OCI-LY3 (cell line): ENCODE measurements around the gene CTDSPL.

Experiments
- H2AFZ ChIP-seq: fragments of 200-600, 300-600 bp; shearing (Covaris generic); 2 replicates; pipeline ENCODE4 v1.6.0; 2014; ENCODE audit warnings: antibody characterized with exemption, low read depth, low read length
- H3K27ac ChIP-seq: fragments of 200-600, 300-600 bp; sonication (generic); 2 replicates; pipeline ENCODE4 v1.5.1; 2014; ENCODE audit warnings: mild to moderate bottlenecking, low read length, moderate library complexity, mixed read lengths
- H3K27me3 ChIP-seq: fragments of 200-600, 300-600 bp; sonication (generic); 2 replicates; pipeline ENCODE4 v1.6.1; 2014; ENCODE audit warnings: low read depth, low read length, mixed read lengths
- H3K36me3 ChIP-seq: fragments of 200-600, 300-600 bp; sonication (generic); replicated peaks from 2 replicates; pipeline ENCODE3; 2014; ENCODE audit warnings: low read depth, low read length, mixed read lengths
- H3K4me1 ChIP-seq: fragments of 300-600, 200-600 bp; sonication (generic); 2 replicates; pipeline ENCODE4 v1.6.1; 2014; ENCODE audit warnings: low read length, mixed read lengths
- H3K4me2 ChIP-seq: fragments of 200-600, 300-600 bp; sonication (generic); 2 replicates; pipeline ENCODE4 v1.6.1; 2014; ENCODE audit warnings: low read length, mixed read lengths
- H3K4me3 ChIP-seq: fragments of 300-600, 200-600 bp; sonication (generic); 2 replicates; pipeline ENCODE4 v1.5.1; 2014; ENCODE audit warnings: antibody characterized with exemption, mild to moderate bottlenecking, low read length, moderate library complexity
- H3K79me2 ChIP-seq: fragments of 300-600, 200-600 bp; shearing (Covaris generic); 2 replicates; pipeline ENCODE4 v1.6.1; 2014; ENCODE audit warnings: mild to moderate bottlenecking, low read length, mixed read lengths
- H3K9ac ChIP-seq: fragments of 300-600, 200-600 bp; shearing (Covaris generic); 2 replicates; pipeline ENCODE4 v1.6.0; 2014; ENCODE audit warnings: mild to moderate bottlenecking, low read length, moderate library complexity
- H3K9me3 ChIP-seq: fragments of 200-600, 300-600 bp; shearing (Covaris generic); 2 replicates; pipeline ENCODE4 v1.6.1; 2014; ENCODE audit warnings: low read length, mixed read lengths; ENCODE audit not compliant: insufficient read depth
- H4K20me1 ChIP-seq: fragments of 200-600, 300-600 bp; sonication (generic); 2 replicates; pipeline ENCODE4 v1.6.1; 2016; ENCODE audit warnings: low read length, mixed read lengths; ENCODE audit not compliant: insufficient read depth
- CTCF ChIP-seq: fragments of 200-600, 300-600 bp; sonication (generic); IDR thresholded peaks from 2 replicates; pipeline ENCODE4 v1.5.1; 2014; ENCODE audit warnings: antibody characterized with exemption, low read length, low read depth
- EZH2phosphoT487 ChIP-seq: fragments of 200-600 bp; shearing (Covaris generic); IDR thresholded peaks from 2 replicates; pipeline ENCODE4 v1.6.1; 2018; ENCODE audit warnings: antibody characterized with exemption, mixed run types, low read depth

CTDSPL gene

GRCh38 chr3:37932505-37932904, 70.8 kb downstream of the CTDSPL start:
- Histone ChIP-seq H4K20me1 (no peaks in the 10 kb centered on the region), H3K36me3 (no peaks in the 10 kb centered on the region), H3K4me1 (no peaks in the 10 kb centered on the region), H3K4me3 (no peak overlapping the region), H3K9me3 (no peaks in the 10 kb centered on the region), H3K27ac (no peak overlapping the region), H3K9ac (no peak overlapping the region), H3K79me2 (no peaks in the 10 kb centered on the region), H2AFZ (no peak overlapping the region), H3K27me3 (peaks cover 5% of the 10 kb centered on the region; the same call in 1 of the 2 replicates), H3K4me2 (no peak overlapping the region)
- TF ChIP-seq CTCF: no peak
- no peak for TF ChIP-seq EZH2phosphoT487

GRCh38 chr3:37934631-37935289, 73.1 kb downstream of the CTDSPL start:
- H3K9me3 ChIP-seq: no peaks in the 10 kb centered on the region
- no peak overlapping the region for H3K4me2 ChIP-seq
- no peaks in the 10 kb centered on the region for H3K36me3 ChIP-seq
- no peak overlapping the region for H2AFZ ChIP-seq
- TF ChIP-seq EZH2phosphoT487: no peak
- no peak for TF ChIP-seq CTCF
- no peak overlapping the region for H3K9ac ChIP-seq
- peaks cover 14% of the 10 kb centered on the region; the same call in 1 of the 2 replicates for H3K27me3 ChIP-seq
- H3K4me3 ChIP-seq: no peak overlapping the region
- no peaks in the 10 kb centered on the region for H3K4me1 ChIP-seq
- no peaks in the 10 kb centered on the region for H3K79me2 ChIP-seq
- H3K27ac ChIP-seq: no peak overlapping the region
- H4K20me1 ChIP-seq: no peaks in the 10 kb centered on the region

- no peaks in the 10 kb centered on the region for H3K36me3 ChIP-seq
- H3K27me3 ChIP-seq: peaks cover 14% of the 10 kb centered on the region; the same call in 1 of the 2 replicates
- no peak for TF ChIP-seq CTCF
- H3K79me2 ChIP-seq: no peaks in the 10 kb centered on the region
- H3K4me3 ChIP-seq: no peak overlapping the region
- no peak overlapping the region for H3K4me2 ChIP-seq
- no peak overlapping the region for H3K9ac ChIP-seq
- H3K4me1 ChIP-seq: no peaks in the 10 kb centered on the region
- H3K27ac ChIP-seq: no peak overlapping the region
- no peaks in the 10 kb centered on the region for H4K20me1 ChIP-seq
- no peaks in the 10 kb centered on the region for H3K9me3 ChIP-seq
- no peak overlapping the region for H2AFZ ChIP-seq
These were observed 73.6 kb downstream of the CTDSPL start for GRCh38 chr3:37935290-37935668.

GRCh38 chr3:37935756-37936666, 74.3 kb downstream of the CTDSPL start:
- no peaks in the 10 kb centered on the region for H3K9me3 ChIP-seq
- H3K27ac ChIP-seq: no peak overlapping the region
- H3K4me2 ChIP-seq: no peak overlapping the region
- H3K4me3 ChIP-seq: no peak overlapping the region
- no peaks in the 10 kb centered on the region for H4K20me1 ChIP-seq
- no peak overlapping the region for H2AFZ ChIP-seq
- no peaks in the 10 kb centered on the region for H3K36me3 ChIP-seq
- H3K9ac ChIP-seq: no peak overlapping the region
- H3K4me1 ChIP-seq: no peaks in the 10 kb centered on the region
- no peak for TF ChIP-seq CTCF
- TF ChIP-seq EZH2phosphoT487: no peak
- H3K27me3 ChIP-seq: peaks cover 14% of the 10 kb centered on the region; the same call in 1 of the 2 replicates
- no peaks in the 10 kb centered on the region for H3K79me2 ChIP-seq
